Hematopoietic multipotent progenitor cell treated with erythropoietin and hydrocortisone succinate and interleukin-3 and kit ligand, for 17 days (in vitro differentiated cells): ENCODE measurements around the gene AEBP1.

Experiments used
- DNase-seq: peaks from one replicate; pipeline ENCODE4 v3.0.0-alpha.2; 2015; ENCODE audit warnings: low spot score

The AEBP1 gene

DNA sequence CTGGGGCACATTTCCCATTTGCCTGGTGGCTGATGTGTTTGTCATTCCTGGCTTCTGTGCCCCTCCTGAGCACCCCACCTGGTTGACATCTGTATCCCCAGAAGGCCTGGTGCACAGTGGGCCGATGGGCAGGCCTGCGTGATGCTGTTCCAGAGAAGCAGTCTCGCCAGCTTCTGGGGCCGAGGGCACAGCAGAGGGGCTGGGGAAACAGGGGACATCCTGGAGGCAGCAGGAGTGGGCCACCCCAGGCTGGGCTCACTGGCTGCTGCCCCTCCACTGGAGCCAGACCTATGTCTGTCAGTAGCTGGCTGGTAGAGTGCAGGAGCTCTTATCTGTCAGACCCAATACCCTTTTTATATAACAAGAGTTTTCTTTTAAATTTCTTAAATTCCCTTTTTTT is 37.9 kb downstream of the AEBP1 start:
- no peak for DNase-seq

DNA sequence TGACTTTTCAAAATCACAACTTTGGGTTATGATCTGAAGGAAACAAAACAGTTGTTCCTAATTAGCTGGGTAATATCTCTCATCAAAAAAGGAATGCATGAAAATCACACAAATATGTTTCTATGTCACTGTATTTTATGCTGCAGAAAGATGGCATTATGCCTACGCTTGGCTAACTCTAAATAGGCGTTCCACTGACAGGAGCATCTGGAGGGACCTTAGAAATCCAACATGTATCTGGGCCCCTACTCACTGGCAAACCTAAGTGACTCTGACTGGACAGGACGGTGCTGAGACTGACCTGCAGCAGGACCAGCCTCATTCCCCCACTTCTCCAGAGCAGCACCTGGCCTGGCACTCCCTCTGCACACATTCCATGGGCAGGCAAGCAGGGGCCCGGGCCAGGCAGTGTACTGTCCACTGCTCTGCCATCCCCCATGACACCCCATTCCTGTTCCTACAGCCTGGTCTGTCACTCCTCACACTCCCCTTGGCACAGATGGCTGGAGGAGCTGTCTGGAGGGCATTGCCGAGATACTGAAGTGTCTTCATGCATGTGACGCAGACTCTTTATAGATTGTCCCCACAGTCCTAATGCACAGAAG is 39.6 kb downstream of the AEBP1 start:
- DNase-seq, result no peak

- DNase-seq, result no peak
Measured at GRCh38 chr7:44144426-44144967, 40.4 kb downstream of the AEBP1 start.

GRCh38 chr7:44144968-44145478 is 40.9 kb downstream of the AEBP1 start:
- no peak for DNase-seq

GRCh38 chr7:44145479-44145968 is 41.4 kb downstream of the AEBP1 start:
- DNase-seq, result no peak

DNA sequence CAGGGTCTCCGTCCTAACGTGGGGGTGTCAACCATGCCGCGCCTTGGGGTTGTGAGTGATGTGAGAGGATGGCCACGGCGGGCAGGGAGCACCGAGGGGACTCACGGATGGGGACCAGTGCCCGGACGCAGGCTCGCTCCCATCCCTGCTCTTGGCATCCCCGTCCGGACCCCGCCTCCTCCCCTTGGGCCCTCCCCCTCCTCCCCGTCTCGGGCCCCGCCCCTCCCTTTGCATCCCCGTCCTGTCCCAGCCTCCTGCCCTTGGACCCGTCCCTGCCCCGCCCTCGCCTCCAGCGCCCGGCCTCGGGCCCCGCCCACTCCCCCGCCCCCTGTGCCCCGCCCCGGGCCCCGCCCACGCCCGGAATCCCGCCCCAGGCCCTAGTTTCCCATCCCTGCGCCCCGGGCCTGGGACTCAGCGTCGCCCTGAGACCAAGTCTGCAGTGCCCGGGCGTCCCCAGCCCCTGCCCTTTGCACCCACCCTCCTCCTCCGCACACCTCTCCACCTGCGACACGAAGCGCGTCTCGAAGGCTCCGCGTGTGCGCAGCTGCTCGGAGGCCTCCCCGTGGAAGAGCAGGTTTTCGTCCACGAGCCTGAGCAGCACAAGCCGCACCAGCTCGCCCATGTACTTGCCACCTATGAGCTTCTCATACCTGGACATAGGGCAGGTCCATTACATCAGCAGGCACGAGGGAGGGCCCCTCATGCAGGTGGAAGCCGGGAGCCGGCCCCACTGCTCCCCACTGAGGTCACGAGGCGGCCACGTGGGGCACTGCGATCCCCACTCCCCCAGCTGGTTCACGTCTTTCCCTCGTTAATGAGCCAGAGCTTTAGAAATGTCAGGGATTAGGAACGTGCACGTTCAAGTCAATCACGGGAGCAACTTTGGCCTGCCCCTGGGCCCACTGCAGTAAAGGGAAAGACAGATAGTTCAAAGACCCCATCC is 42.1 kb downstream of the AEBP1 start:
- no peak for DNase-seq

GRCh38 chr7:44147026-44147991 is 43.2 kb downstream of the AEBP1 start:
- no peak for DNase-seq

GRCh38 chr7:44148166-44148565 is 44.0 kb downstream of the AEBP1 start:
- no peak for DNase-seq

DNA sequence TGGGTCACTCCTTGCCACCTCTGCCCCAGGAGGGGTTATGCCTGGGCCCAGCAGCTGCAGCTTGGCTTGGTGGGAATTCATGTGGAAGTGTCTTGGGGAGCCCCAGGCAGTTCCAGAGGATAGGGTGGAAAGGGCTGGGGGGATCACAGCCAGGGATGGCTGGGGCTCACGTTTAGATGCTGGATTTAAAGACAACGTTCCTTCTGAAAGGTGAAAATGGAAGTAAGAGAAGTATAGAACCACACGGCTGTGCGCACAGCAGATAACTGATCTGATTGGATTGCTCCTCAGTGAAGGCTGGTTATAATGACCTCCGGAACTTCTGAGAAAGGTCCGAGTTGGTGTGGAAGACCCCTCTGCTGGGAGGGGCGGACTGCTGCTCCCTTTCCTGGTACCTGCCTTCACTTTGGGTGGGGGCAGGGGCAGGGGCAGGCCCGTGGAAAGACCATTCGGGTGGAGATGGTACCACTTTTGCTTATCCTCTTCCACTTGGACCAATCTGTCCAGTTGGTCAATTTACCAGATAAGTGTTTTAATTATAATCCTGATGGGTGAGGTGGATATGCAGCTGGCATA is 44.9 kb downstream of the AEBP1 start:
- DNase-seq, result no peak

DNA sequence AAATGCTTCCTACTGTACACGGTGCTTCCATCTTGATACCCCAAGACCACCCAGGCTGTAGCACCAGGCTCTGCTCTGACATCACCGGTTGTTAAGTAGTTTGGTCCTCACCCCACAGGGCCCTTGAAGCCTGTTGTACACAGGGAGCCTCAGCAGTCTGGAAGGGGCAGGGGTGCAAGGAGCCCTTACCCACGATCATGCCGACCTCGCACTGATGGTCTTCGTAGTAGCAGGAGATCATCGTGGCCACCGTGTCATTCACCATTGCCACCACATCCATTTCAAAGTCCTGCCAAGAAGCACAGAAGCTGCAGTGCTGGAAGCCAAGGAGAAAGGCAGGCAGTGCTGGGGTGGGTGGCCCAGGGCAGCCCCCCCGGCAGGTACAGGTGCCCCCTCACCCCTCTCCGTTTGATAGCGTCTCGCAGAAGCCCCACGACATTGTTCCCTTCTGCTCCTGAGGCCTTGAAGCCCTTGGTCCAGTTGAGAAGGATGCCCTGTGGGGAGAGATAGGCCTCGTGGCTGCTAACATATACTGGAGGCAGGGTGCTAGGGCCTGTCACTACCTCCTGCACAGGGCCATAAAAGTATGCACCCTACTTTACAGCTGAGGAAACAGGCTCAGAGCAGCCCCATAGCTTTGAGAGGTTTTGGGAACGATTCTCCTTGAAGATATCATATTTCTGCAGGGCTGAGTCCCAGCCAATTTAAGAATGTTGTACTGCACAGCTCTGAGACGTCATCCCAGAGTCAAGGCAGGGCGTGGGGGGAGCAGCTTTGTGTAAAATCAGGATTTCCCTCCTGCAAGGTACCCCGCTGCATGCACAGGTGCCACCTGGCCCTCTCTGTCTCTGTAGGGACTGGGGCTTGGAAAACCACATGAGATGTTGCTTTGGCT is 45.7 kb downstream of the AEBP1 start:
- DNase-seq, result no peak

GRCh38 chr7:44150466-44150832 is 46.3 kb downstream of the AEBP1 start:
- DNase-seq, result no peak

GRCh38 chr7:44150966-44151941 is 47.1 kb downstream of the AEBP1 start:
- DNase-seq, result no peak

DNA sequence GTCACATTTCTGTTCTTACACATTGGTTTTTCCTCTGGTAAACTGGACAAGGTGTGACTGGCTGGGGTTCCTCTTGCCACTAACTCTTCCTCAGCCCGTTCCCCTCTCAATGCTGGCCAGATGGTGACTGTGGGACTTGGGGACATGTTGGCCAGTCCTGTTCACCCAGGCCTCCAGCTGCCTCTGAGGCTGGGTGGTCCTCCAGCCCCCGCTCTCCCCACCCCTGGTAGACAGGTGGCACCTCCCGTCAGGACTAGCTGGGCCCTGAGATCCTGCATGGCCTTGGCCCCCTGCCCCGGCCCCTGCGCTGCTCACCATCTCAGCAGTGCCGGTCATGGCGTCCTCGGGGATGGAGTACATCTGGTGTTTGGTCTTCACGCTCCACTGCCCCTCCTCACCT is 47.8 kb downstream of the AEBP1 start:
- DNase-seq, result no peak

GRCh38 chr7:44152971-44153947 is 49.1 kb downstream of the AEBP1 start:
- DNase-seq, result no peak

GRCh38 chr7:44153948-44154335 is 49.8 kb downstream of the AEBP1 start:
- no peak for DNase-seq

DNA sequence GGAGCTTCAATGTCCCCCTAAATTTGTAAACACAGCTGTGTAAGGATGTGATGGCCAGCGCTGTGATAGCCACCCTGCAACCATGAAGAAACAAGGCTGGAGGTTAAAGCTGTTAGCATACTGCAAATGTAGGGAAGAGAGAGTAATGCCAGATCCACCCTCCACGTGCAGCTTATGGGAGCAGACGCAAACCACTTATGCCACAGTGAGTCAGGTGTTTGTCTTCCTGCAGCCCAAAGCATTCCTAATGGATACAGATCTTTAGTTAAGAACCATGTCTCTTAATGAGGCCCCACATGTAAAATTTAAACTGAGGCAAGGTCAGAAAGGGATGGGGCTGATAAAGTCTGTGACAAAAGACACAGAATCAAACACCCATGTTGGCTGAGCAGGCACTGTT is 50.6 kb downstream of the AEBP1 start:
- DNase-seq, result no peak

GRCh38 chr7:44155191-44156185 is 51.3 kb downstream of the AEBP1 start:
- no peak for DNase-seq
